Measurements from ENCODE around the gene FAM169A.
"Not testable (repeated sequence)": the region's sequence is repeated elsewhere in the genome, so short reads cannot be mapped to it uniquely, and the experiment has no call there.

Gene FAM169A

GRCh38 chr5:74870299-74871067 is 4.3 kb upstream of the FAM169A start:
- DNase-seq (ENCODE audit: low read depth, low spot score), result no peak

- not testable (repeated sequence) for DNase-seq (ENCODE audit: low read depth, low spot score)
Observed at GRCh38 chr5:74869414-74869813, 3.2 kb upstream of the FAM169A start.

GRCh38 chr5:74866596-74867162 is 492 bp upstream of the FAM169A start:
- no peak for DNase-seq (ENCODE audit: low read depth, low spot score)

- no peak for DNase-seq (ENCODE audit: low read depth, low spot score)
Observed at GRCh38 chr5:74865256-74865803, 857 bp downstream of the FAM169A start.

GRCh38 chr5:74864823-74865222 is 1.4 kb downstream of the FAM169A start:
- no peak for DNase-seq (ENCODE audit: low read depth, low spot score)

GRCh38 chr5:74863726-74864125 is 2.5 kb downstream of the FAM169A start:
- DNase-seq (ENCODE audit: low read depth, low spot score), result no peak

GRCh38 chr5:74862221-74862620 is 4.0 kb downstream of the FAM169A start:
- DNase-seq (ENCODE audit: low read depth, low spot score), result no peak

GRCh38 chr5:74856975-74857374 is 9.2 kb downstream of the FAM169A start:
- not testable (repeated sequence) for DNase-seq (ENCODE audit: low read depth, low spot score)

GRCh38 chr5:74853256-74853655 is 12.9 kb downstream of the FAM169A start:
- DNase-seq (ENCODE audit: low read depth, low spot score), result no peak

- DNase-seq (ENCODE audit: low read depth, low spot score), result no peak
Observed at GRCh38 chr5:74851684-74852353, 14.4 kb downstream of the FAM169A start.

- no peak for DNase-seq (ENCODE audit: low read depth, low spot score)
Observed at GRCh38 chr5:74850789-74851425, 15.3 kb downstream of the FAM169A start.

GRCh38 chr5:74850030-74850429 is 16.2 kb downstream of the FAM169A start:
- no peak for DNase-seq (ENCODE audit: low read depth, low spot score)

- no peak for DNase-seq (ENCODE audit: low read depth, low spot score)
Observed at GRCh38 chr5:74848553-74849025, 17.6 kb downstream of the FAM169A start.

- DNase-seq (ENCODE audit: low read depth, low spot score), result no peak
Observed at GRCh38 chr5:74839229-74839628, 27.0 kb downstream of the FAM169A start.

GRCh38 chr5:74838262-74838661 is 27.9 kb downstream of the FAM169A start:
- no peak for DNase-seq (ENCODE audit: low read depth, low spot score)

- no peak for DNase-seq (ENCODE audit: low read depth, low spot score)
Observed at GRCh38 chr5:74837115-74837514, 29.1 kb downstream of the FAM169A start.

GRCh38 chr5:74833537-74834266 is 32.5 kb downstream of the FAM169A start:
- DNase-seq (ENCODE audit: low read depth, low spot score), result no peak

- DNase-seq (ENCODE audit: low read depth, low spot score), result no peak
Observed at GRCh38 chr5:74829413-74829812, 36.8 kb downstream of the FAM169A start.

GRCh38 chr5:74822288-74822687 is 43.9 kb downstream of the FAM169A start:
- no peak for DNase-seq (ENCODE audit: low read depth, low spot score)

GRCh38 chr5:74816875-74817274 is 49.3 kb downstream of the FAM169A start:
- no peak for DNase-seq (ENCODE audit: low read depth, low spot score)

- no peak for DNase-seq (ENCODE audit: low read depth, low spot score)
Observed at GRCh38 chr5:74810915-74811314, 55.3 kb downstream of the FAM169A start.

Data from activated naive CD8-positive, alpha-beta T cell treated with anti-CD3 and anti-CD28 coated beads, Interleukin-2, amount 50 U/mL, for 16 hours (primary cell).